HEK293T (cell line): ENCODE measurements around the gene SLFN5.

Experiments used
- ARNT ChIP-seq: fragments of 450-650 bp; IDR thresholded peaks from 2 replicates; pipeline ENCODE4 v1.6.1; 2017; ENCODE audit warnings: mild to moderate bottlenecking
- BHLHE40 ChIP-seq: fragments of 450-650 bp; IDR thresholded peaks from 2 replicates; pipeline ENCODE4 v1.6.1; 2016; ENCODE audit warnings: mild to moderate bottlenecking, moderate library complexity, borderline replicate concordance
- ELF4 ChIP-seq: fragments of 450-650 bp; IDR thresholded peaks from 2 replicates; pipeline ENCODE4 v1.6.1; 2017; ENCODE audit warnings: antibody characterized with exemption
- FOXA1 ChIP-seq: fragments of 450-650 bp; IDR thresholded peaks from 2 replicates; pipeline ENCODE4 v1.6.1; 2016; ENCODE audit warnings: mild to moderate bottlenecking
- FOXM1 ChIP-seq: fragments of 450-650 bp; IDR thresholded peaks from 2 replicates; pipeline ENCODE4 v1.6.1; 2017; ENCODE audit warnings: mild to moderate bottlenecking, borderline replicate concordance
- HDGF ChIP-seq: fragments of 450-650 bp; IDR thresholded peaks from 2 replicates; pipeline ENCODE4 v1.6.1; 2017; ENCODE audit warnings: antibody characterized with exemption, borderline replicate concordance
- SP1 ChIP-seq: fragments of 450-650 bp; IDR thresholded peaks from 2 replicates; pipeline ENCODE4 v1.6.1; 2017
- SUZ12 ChIP-seq: fragments of 450-650 bp; IDR thresholded peaks from 2 replicates; pipeline ENCODE4 v1.6.1; 2016; ENCODE audit warnings: mild to moderate bottlenecking
- TARDBP ChIP-seq: fragments of 450-650 bp; IDR thresholded peaks from 2 replicates; pipeline ENCODE4 v1.6.1; 2016
- TF ChIP-seq, protein P1 (sequence below): fragments of 450-650 bp; IDR thresholded peaks from 2 replicates; pipeline ENCODE4 v1.6.1; 2016

GRCh38 chr17:35210741-35211140 is 32.1 kb upstream of the SLFN5 start:
- no peak for TF ChIP-seq FOXM1
- no peak for TF ChIP-seq ARNT
- TF ChIP-seq, protein P1, sequence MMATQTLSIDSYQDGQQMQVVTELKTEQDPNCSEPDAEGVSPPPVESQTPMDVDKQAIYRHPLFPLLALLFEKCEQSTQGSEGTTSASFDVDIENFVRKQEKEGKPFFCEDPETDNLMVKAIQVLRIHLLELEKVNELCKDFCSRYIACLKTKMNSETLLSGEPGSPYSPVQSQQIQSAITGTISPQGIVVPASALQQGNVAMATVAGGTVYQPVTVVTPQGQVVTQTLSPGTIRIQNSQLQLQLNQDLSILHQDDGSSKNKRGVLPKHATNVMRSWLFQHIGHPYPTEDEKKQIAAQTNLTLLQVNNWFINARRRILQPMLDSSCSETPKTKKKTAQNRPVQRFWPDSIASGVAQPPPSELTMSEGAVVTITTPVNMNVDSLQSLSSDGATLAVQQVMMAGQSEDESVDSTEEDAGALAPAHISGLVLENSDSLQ = no peak
- no peak for TF ChIP-seq BHLHE40
- no peak for TF ChIP-seq TARDBP
- no peak for TF ChIP-seq SUZ12
- no peak for TF ChIP-seq FOXA1
- no peak for TF ChIP-seq ELF4
- TF ChIP-seq HDGF = no peak
- no peak for TF ChIP-seq SP1
